Measurements from ENCODE around the gene AIF1L. TPM values are rescaled to one million over a fixed set of nuclear protein-coding genes. Genes with fewer than 3 reads are reported as not detected.
"Not testable (repeated sequence)": the region's sequence is repeated elsewhere in the genome, so short reads cannot be mapped to it uniquely, and the experiment has no call there.

Gene AIF1L
- total RNA-seq, 2 experiments from 2014 or later, result 0.85 to 1.4 TPM

- CTCF ChIA-PET, result interaction anchor here (0.9 kb wide), 1 partner anchor 48 kb away, joined by 3 read pairs; no protein-coding TSS in a partner anchor
- H3K27ac Mint-ChIP-seq, result no peak overlapping the region
- POLR2A ChIA-PET, result no interaction called here
- DNase-seq, result no peak
- peaks cover 7% of the 10 kb centered on the region for H3K4me1 Mint-ChIP-seq (ENCODE audit: low read depth)
- no peaks in the 10 kb centered on the region for H3K9me3 Mint-ChIP-seq
- H3K4me3 Mint-ChIP-seq, result no peak overlapping the region
- H3K27me3 Mint-ChIP-seq, result peaks cover 28% of the 10 kb centered on the region
- no peaks in the 10 kb centered on the region for H3K36me3 Mint-ChIP-seq
- intact Hi-C loops (cut with micrococcal nuclease), result no loop called here
Measured at GRCh38 chr9:131094622-131095021, 1.7 kb upstream of the AIF1L start.

DNA sequence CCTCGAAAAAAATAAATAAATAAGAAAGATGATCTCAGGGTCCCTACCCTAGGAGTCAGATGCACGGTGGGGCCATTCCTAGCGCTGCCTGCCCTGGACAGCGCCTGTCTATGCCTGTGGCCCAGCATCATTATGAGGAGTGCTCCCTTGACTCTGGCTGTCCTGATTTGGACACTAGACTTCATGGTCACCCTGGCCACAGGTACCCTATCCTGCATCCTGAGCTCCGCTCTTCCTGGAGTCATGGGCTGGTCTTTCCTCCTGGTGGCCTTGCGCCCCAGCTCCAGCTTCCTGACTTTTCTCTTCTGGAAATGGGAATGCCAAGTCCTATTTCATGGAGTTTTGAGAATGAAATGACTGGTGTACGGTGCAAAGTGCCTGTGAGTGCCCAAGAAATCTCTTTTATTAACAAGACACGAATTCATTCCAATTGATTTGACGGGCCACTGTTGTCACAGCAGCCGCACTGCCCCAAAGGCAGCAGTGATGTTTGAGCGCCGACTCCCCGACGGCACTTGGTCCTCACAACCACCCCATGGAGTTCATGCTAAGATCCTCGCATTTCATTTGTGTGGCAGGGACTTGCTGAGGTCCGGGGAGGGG lies 564 bp upstream of the AIF1L start:
- no peak overlapping the region for H3K27ac Mint-ChIP-seq
- CTCF ChIA-PET, result interaction anchor here (1.0 kb wide), 1 partner anchor 37 kb away, joined by 3 read pairs; no protein-coding TSS in a partner anchor

GRCh38 chr9:131097126-131097947 lies 1.0 kb downstream of the AIF1L start:
- no peak for DNase-seq
- ChIA-PET POLR2A (interaction anchor here (1.2 kb wide), 1 partner anchor 8 kb away, joined by 3 read pairs; no protein-coding TSS in a partner anchor), CTCF (interaction anchor here (0.9 to 1.2 kb wide), 3 partner anchors 39 to 50 kb away, joined by 3 read pairs; no protein-coding TSS in a partner anchor)
- intact Hi-C loops (cut with micrococcal nuclease), result no loop called here
- Mint-ChIP-seq H3K27me3 (peaks cover 28% of the 10 kb centered on the region), H3K9me3 (no peaks in the 10 kb centered on the region), H3K27ac (no peak overlapping the region), H3K4me1 (ENCODE audit: low read depth) (peaks cover 7% of the 10 kb centered on the region), H3K36me3 (no peaks in the 10 kb centered on the region), H3K4me3 (peak overlapping the region; percentile 45)

More for the DNA sequence above, 564 bp upstream of the AIF1L start:
- H3K36me3 Mint-ChIP-seq, result no peaks in the 10 kb centered on the region
- intact Hi-C loops (cut with micrococcal nuclease), result no loop called here
- no peaks in the 10 kb centered on the region for H3K9me3 Mint-ChIP-seq
- peak overlapping the region; percentile 55 for H3K4me3 Mint-ChIP-seq
- H3K27me3 Mint-ChIP-seq, result peaks cover 28% of the 10 kb centered on the region
- peaks cover 7% of the 10 kb centered on the region for H3K4me1 Mint-ChIP-seq (ENCODE audit: low read depth)
- DNase-seq, result no peak
- POLR2A ChIA-PET, result no interaction called here

DNA sequence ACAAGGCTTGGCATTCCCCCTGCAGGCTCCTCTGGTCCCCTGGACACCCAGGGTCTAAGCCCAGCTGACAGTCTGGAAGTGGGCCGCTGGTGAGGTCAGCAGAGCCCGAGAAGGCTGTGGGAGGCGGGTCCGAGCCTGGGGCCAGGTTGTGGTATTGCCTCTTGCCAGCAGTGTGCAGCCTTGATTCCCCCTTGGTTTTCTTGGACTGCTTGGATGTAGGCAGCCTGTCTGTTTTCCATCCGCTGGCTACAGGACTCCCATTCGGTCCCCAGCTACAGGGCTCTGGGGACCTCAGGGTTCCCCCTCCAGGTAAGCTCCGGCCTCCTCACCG lies 1.6 kb downstream of the AIF1L start:
- POLR2A ChIA-PET, result interaction anchor here (1.2 kb wide), 1 partner anchor 8 kb away, joined by 3 read pairs; no protein-coding TSS in a partner anchor
- H3K36me3 Mint-ChIP-seq, result no peaks in the 10 kb centered on the region
- intact Hi-C loops (cut with micrococcal nuclease), result no loop called here
- no peak overlapping the region for H3K27ac Mint-ChIP-seq
- no peaks in the 10 kb centered on the region for H3K9me3 Mint-ChIP-seq
- peaks cover 28% of the 10 kb centered on the region for H3K27me3 Mint-ChIP-seq
- no peak overlapping the region for H3K4me3 Mint-ChIP-seq
- H3K4me1 Mint-ChIP-seq (ENCODE audit: low read depth), result peaks cover 7% of the 10 kb centered on the region
- CTCF ChIA-PET, result interaction anchor here (1.2 to 1.4 kb wide), 2 partner anchors 40 to 51 kb away, joined by 3 to 5 read pairs; no protein-coding TSS in a partner anchor
- no peak for DNase-seq

- intact Hi-C loops (cut with micrococcal nuclease), result no loop called here
- ChIA-PET CTCF (interaction anchor here (1.4 kb wide), 1 partner anchor 41 kb away, joined by 5 read pairs; no protein-coding TSS in a partner anchor), POLR2A (interaction anchor here (1.0 kb wide), 1 partner anchor 27 kb away, joined by 3 read pairs; the partner anchor contains the start of gene NUP214)
- DNase-seq, result no peak
- Mint-ChIP-seq H3K4me1 (ENCODE audit: low read depth) (peaks cover 7% of the 10 kb centered on the region), H3K36me3 (no peaks in the 10 kb centered on the region), H3K9me3 (no peaks in the 10 kb centered on the region), H3K4me3 (no peak overlapping the region), H3K27ac (no peak overlapping the region), H3K27me3 (peaks cover 27% of the 10 kb centered on the region)
Measured at GRCh38 chr9:131098391-131099101, 2.2 kb downstream of the AIF1L start.

DNA sequence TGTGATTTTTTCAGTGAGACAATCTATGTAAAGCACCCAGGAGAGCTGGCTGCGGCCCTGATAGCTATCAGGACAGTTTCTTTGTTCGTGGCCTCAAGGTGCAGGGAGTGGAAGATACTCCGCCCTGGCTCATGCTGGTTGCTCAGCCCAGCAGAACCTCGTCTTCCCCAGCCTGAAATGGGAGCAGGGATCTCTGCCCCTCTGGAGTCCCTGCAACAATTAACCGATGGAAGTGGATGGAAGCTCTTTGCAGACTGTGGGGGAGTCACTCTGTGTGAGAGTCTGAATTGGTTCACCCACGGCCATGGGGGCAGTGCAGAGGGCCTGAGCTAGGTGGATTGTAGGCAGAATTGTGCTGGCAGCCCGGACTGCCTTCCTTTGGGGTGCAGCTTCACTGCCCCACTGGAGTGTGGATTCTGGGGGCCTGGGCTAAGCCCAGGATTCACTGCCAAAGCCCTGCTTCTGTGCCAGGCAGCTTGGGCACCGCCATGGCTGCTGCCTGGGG lies 2.8 kb downstream of the AIF1L start:
- no peak overlapping the region for H3K4me3 Mint-ChIP-seq
- peaks cover 7% of the 10 kb centered on the region for H3K4me1 Mint-ChIP-seq (ENCODE audit: low read depth)
- H3K9me3 Mint-ChIP-seq, result no peaks in the 10 kb centered on the region
- ChIA-PET POLR2A (interaction anchor here (1.0 kb wide), 1 partner anchor 26 kb away, joined by 3 read pairs; the partner anchor contains the start of gene NUP214), CTCF (interaction anchor here (1.4 kb wide), 1 partner anchor 41 kb away, joined by 5 read pairs; no protein-coding TSS in a partner anchor)
- no peak for DNase-seq
- no peak overlapping the region for H3K27ac Mint-ChIP-seq
- peaks cover 27% of the 10 kb centered on the region for H3K27me3 Mint-ChIP-seq
- no peaks in the 10 kb centered on the region for H3K36me3 Mint-ChIP-seq
- intact Hi-C loops (cut with micrococcal nuclease), result no loop called here

- H3K36me3 Mint-ChIP-seq; H3K9me3 Mint-ChIP-seq; CTCF ChIA-PET; H3K4me3 Mint-ChIP-seq; POLR2A ChIA-PET; H3K27ac Mint-ChIP-seq; H3K4me1 Mint-ChIP-seq (ENCODE audit: low read depth); intact Hi-C loops (cut with micrococcal nuclease); DNase-seq: not testable (repeated sequence)
- H3K27me3 Mint-ChIP-seq, result peaks cover 20% of the 10 kb centered on the region
Measured at GRCh38 chr9:131099845-131100244, 3.5 kb downstream of the AIF1L start.

- DNase-seq, result no peak
- intact Hi-C loops (cut with micrococcal nuclease), result no loop called here
- POLR2A ChIA-PET, result no interaction called here
- Mint-ChIP-seq H3K4me1 (ENCODE audit: low read depth) (peaks cover 7% of the 10 kb centered on the region), H3K4me3 (no peak overlapping the region), H3K36me3 (no peaks in the 10 kb centered on the region), H3K27ac (no peak overlapping the region), H3K9me3 (no peaks in the 10 kb centered on the region), H3K27me3 (peaks cover 15% of the 10 kb centered on the region)
- CTCF ChIA-PET, result no interaction called here
Measured at GRCh38 chr9:131100445-131100844, 4.1 kb downstream of the AIF1L start.

DNA sequence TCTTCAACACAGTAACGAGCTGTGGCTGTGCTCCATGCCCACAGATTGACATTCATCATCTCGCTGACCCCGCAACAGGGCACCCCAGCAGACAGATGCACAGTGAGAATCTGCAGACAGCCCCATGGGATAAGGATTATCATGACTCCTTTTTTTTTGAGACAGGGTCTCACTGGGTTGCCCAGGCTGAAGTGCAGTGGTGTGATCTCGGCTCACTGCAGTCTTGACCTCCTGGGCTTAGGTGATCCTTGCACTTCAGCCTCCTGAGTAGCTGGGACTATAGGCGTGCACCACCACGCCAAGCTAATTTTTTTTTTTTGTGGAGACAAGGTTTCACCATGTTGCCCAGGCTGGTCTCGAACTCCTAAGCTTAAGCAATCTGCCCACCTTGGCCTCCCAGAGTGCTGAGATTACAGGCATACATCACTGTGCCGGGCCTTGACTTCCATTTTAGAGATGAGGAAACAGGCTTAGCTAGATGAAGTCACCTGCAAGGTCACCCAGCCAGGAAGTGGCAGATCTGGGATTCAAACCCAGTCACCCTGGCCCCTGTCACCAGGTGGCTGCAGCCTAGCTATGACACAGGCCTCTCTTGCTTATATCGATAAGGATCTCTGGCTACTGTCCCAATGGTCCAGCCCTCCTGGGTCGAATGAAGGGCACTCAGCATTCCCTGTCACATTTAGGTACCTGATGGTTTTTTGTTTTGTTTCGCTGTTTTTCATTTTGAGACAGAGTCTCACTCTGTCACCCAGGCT lies 5.1 kb downstream of the AIF1L start:
- DNase-seq, result no peak
- Mint-ChIP-seq H3K4me3 (no peak overlapping the region), H3K27ac (no peak overlapping the region), H3K4me1 (ENCODE audit: low read depth) (peaks cover 4% of the 10 kb centered on the region), H3K36me3 (no peaks in the 10 kb centered on the region), H3K27me3 (peaks cover 9% of the 10 kb centered on the region), H3K9me3 (no peaks in the 10 kb centered on the region)
- ChIA-PET POLR2A (no interaction called here), CTCF (no interaction called here)
- intact Hi-C loops (cut with micrococcal nuclease), result no loop called here

- DNase-seq, result no peak
- ChIA-PET POLR2A (no interaction called here), CTCF (no interaction called here)
- Mint-ChIP-seq H3K9me3 (no peaks in the 10 kb centered on the region), H3K4me1 (ENCODE audit: low read depth) (no peaks in the 10 kb centered on the region), H3K4me3 (no peak overlapping the region), H3K27me3 (no peaks in the 10 kb centered on the region), H3K36me3 (no peaks in the 10 kb centered on the region), H3K27ac (no peak overlapping the region)
- intact Hi-C loops (cut with micrococcal nuclease), result no loop called here
Measured at GRCh38 chr9:131103024-131103423, 6.7 kb downstream of the AIF1L start.

DNA sequence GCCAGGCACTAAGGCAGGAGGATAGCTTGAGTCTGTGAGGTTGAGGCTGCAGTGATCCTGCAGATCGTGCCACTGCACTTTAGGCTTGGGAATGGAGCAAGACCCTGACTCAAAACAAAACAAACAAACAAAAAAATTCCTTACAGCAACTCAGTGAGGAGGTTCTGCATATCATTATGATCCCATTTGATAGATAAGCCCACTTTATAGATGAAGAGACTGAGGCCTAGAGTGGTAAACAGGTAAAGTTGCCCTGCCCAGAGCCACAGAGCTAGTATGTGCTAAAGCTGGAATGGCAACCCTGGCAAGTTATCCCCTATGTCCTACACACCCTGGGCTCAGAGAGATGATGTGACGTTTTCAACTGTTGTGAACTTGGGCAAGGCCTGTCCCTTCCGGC lies 7.2 kb downstream of the AIF1L start:
- H3K27me3 Mint-ChIP-seq, result no peaks in the 10 kb centered on the region
- no peak for DNase-seq
- no peaks in the 10 kb centered on the region for H3K9me3 Mint-ChIP-seq
- no peaks in the 10 kb centered on the region for H3K36me3 Mint-ChIP-seq
- H3K4me1 Mint-ChIP-seq (ENCODE audit: low read depth), result no peaks in the 10 kb centered on the region
- intact Hi-C loops (cut with micrococcal nuclease), result no loop called here
- H3K27ac Mint-ChIP-seq, result no peak overlapping the region
- CTCF ChIA-PET, result no interaction called here
- H3K4me3 Mint-ChIP-seq, result no peak overlapping the region
- POLR2A ChIA-PET, result no interaction called here
